ENCODE measurements around the gene KRT2. TPM values are rescaled to one million over a fixed set of nuclear protein-coding genes. Genes with fewer than 3 reads are reported as not detected.

Gene KRT2
- total RNA-seq, 1 donor from 2014 or later = not detected

GRCh38 chr12:52632656-52633055, 19.4 kb downstream of the KRT2 start:
- no peaks in the 10 kb centered on the region for H3K9me3 Mint-ChIP-seq
- no peaks in the 10 kb centered on the region for H3K36me3 Mint-ChIP-seq (ENCODE audit: low read depth)
- no peak for TF ChIP-seq CTCF (conservative IDR thresholded peaks at IDR 0.05)
- no peak overlapping the region for H3K4me3 Mint-ChIP-seq
- no peak for DNase-seq (ENCODE audit: low read depth, low spot score)
- no peaks in the 10 kb centered on the region for H3K4me1 Mint-ChIP-seq
- peaks cover 14% of the 10 kb centered on the region for H3K27me3 Mint-ChIP-seq (ENCODE audit: low read depth)
- no peak overlapping the region for H3K27ac Mint-ChIP-seq (ENCODE audit: unreplicated experiment)

GRCh38 chr12:52631676-52632459, 20.1 kb downstream of the KRT2 start:
- Mint-ChIP-seq H3K36me3 (ENCODE audit: low read depth) (no peaks in the 10 kb centered on the region), H3K27ac (ENCODE audit: unreplicated experiment) (no peak overlapping the region), H3K4me3 (no peak overlapping the region), H3K27me3 (ENCODE audit: low read depth) (peaks cover 17% of the 10 kb centered on the region), H3K9me3 (no peaks in the 10 kb centered on the region), H3K4me1 (no peaks in the 10 kb centered on the region)
- DNase-seq (ENCODE audit: low read depth, low spot score) = no peak
- TF ChIP-seq CTCF (conservative IDR thresholded peaks at IDR 0.05) = no peak

GRCh38 chr12:52631264-52631663, 20.7 kb downstream of the KRT2 start:
- no peak overlapping the region for H3K27ac Mint-ChIP-seq (ENCODE audit: unreplicated experiment)
- no peaks in the 10 kb centered on the region for H3K36me3 Mint-ChIP-seq (ENCODE audit: low read depth)
- DNase-seq (ENCODE audit: low read depth, low spot score) = no peak
- H3K27me3 Mint-ChIP-seq (ENCODE audit: low read depth) = peaks cover 19% of the 10 kb centered on the region
- no peaks in the 10 kb centered on the region for H3K9me3 Mint-ChIP-seq
- H3K4me1 Mint-ChIP-seq = no peaks in the 10 kb centered on the region
- no peak overlapping the region for H3K4me3 Mint-ChIP-seq
- TF ChIP-seq CTCF (conservative IDR thresholded peaks at IDR 0.05) = no peak

- Mint-ChIP-seq H3K4me1 (no peaks in the 10 kb centered on the region), H3K4me3 (no peak overlapping the region), H3K36me3 (ENCODE audit: low read depth) (no peaks in the 10 kb centered on the region), H3K27me3 (ENCODE audit: low read depth) (peaks cover 23% of the 10 kb centered on the region), H3K9me3 (no peaks in the 10 kb centered on the region), H3K27ac (ENCODE audit: unreplicated experiment) (peak overlapping the region; percentile 73)
- TF ChIP-seq CTCF (conservative IDR thresholded peaks at IDR 0.05) = no peak
- DNase-seq (ENCODE audit: low read depth, low spot score) = no peak
Measured at GRCh38 chr12:52630599-52631200, 21.3 kb downstream of the KRT2 start.

GRCh38 chr12:52630008-52630500, 22.0 kb downstream of the KRT2 start:
- no peak for TF ChIP-seq CTCF (conservative IDR thresholded peaks at IDR 0.05)
- no peaks in the 10 kb centered on the region for H3K4me1 Mint-ChIP-seq
- H3K27ac Mint-ChIP-seq (ENCODE audit: unreplicated experiment) = no peak overlapping the region
- no peaks in the 10 kb centered on the region for H3K36me3 Mint-ChIP-seq (ENCODE audit: low read depth)
- H3K4me3 Mint-ChIP-seq = no peak overlapping the region
- DNase-seq (ENCODE audit: low read depth, low spot score) = no peak
- H3K27me3 Mint-ChIP-seq (ENCODE audit: low read depth) = peaks cover 29% of the 10 kb centered on the region
- no peaks in the 10 kb centered on the region for H3K9me3 Mint-ChIP-seq

Data from neural crest cell (in vitro differentiated cells).